Loucy (cell line): ENCODE data around the gene SCD5.

ENCODE experiments used
- H2AFZ ChIP-seq: fragments of 200-600 bp; sonication (generic); 2 replicates; pipeline ENCODE4 v1.6.0; 2016; ENCODE audit warnings: antibody characterized with exemption, mild to moderate bottlenecking, low read length, moderate library complexity
- H3F3A ChIP-seq: fragments of 200-600 bp; 2 replicates; pipeline ENCODE4 v1.6.0; 2016; ENCODE audit warnings: antibody characterized with exemption, low read depth, mild to moderate bottlenecking
- H3K27me3 ChIP-seq: fragments of 200-600 bp; sonication (generic); 2 replicates; pipeline ENCODE4 v1.6.1; 2014; ENCODE audit warnings: low read length, mild to moderate bottlenecking; ENCODE audit not compliant: insufficient read depth, poor library complexity, severe bottlenecking
- H3K36me3 ChIP-seq: fragments of 200-600 bp; sonication (generic); 2 replicates; pipeline ENCODE4 v1.6.1; 2016; ENCODE audit warnings: low read length; ENCODE audit not compliant: insufficient read depth
- H3K4me1 ChIP-seq: fragments of 200-600 bp; sonication (generic); 2 replicates; pipeline ENCODE4 v1.5.1; 2014; ENCODE audit warnings: low read length, mild to moderate bottlenecking; ENCODE audit not compliant: insufficient read depth, poor library complexity, severe bottlenecking
- H3K4me2 ChIP-seq: fragments of 200-600 bp; sonication (generic); 2 replicates; pipeline ENCODE4 v1.6.0; 2014; ENCODE audit warnings: antibody characterized with exemption, low read length, low read depth, mild to moderate bottlenecking; ENCODE audit not compliant: poor library complexity, severe bottlenecking
- H3K4me3 ChIP-seq: fragments of 200-600 bp; sonication (generic); 2 replicates; pipeline ENCODE4 v1.5.1; 2014; ENCODE audit warnings: low read length, mild to moderate bottlenecking, mixed read lengths; ENCODE audit not compliant: poor library complexity, severe bottlenecking
- H3K79me2 ChIP-seq: fragments of 200-600 bp; sonication (generic); 2 replicates; pipeline ENCODE4 v1.6.1; 2014; ENCODE audit warnings: low read length; ENCODE audit not compliant: insufficient read depth
- H3K9ac ChIP-seq: fragments of 200-600 bp; sonication (generic); 2 replicates; pipeline ENCODE4 v1.6.0; 2014; ENCODE audit warnings: mild to moderate bottlenecking, low read depth, low read length, moderate library complexity; ENCODE audit not compliant: poor library complexity, severe bottlenecking
- H3K9me2 ChIP-seq: fragments of 200-600 bp; sonication (generic); replicated peaks from 2 replicates; pipeline ENCODE4 v1.6.1; 2016; ENCODE audit warnings: low read depth, low read length, mixed read lengths
- H3K9me3 ChIP-seq: fragments of 200-600 bp; sonication (generic); 2 replicates; pipeline ENCODE4 v1.6.1; 2014; ENCODE audit warnings: mild to moderate bottlenecking, antibody characterized with exemption, low read length, low read depth; ENCODE audit not compliant: insufficient read depth
- H4K20me1 ChIP-seq: fragments of 200-600 bp; sonication (generic); 2 replicates; pipeline ENCODE4 v1.6.0; 2014; ENCODE audit warnings: antibody characterized with exemption, low read length, mild to moderate bottlenecking; ENCODE audit not compliant: insufficient read depth, poor library complexity, severe bottlenecking
- EZH2phosphoT487 ChIP-seq: fragments of 200-600 bp; IDR thresholded peaks from 2 replicates; pipeline ENCODE4 v1.6.1; 2018; ENCODE audit warnings: antibody characterized with exemption, mild to moderate bottlenecking, moderate library complexity, borderline replicate concordance
- TF ChIP-seq, protein P1 (sequence below): fragments of 200-600 bp; sonication (generic); conservative IDR thresholded peaks from 2 replicates; pipeline ENCODE4 v1.5.1; 2014; ENCODE audit warnings: mild to moderate bottlenecking, antibody characterized with exemption, low read length

Gene SCD5

DNA sequence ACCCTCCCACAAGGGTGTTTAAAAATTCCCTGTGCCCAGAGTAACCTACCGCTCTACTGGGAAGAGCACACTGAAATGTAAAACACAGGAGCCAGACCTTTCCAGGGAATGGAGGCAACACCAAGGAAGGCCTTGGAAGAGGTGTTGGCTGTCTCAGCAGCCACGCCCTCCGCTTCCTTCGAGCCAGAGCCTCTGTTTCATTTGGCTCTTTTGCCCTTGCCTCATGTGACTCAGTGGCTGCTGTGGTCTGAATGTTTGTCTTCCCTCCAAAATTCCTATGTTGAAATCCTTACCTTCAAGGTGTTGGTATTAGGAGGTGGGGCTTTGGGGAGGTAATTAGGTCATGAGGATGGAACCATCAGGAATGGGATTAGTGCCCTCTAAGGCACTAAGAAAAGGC is 11.3 kb downstream of the SCD5 start:
- no peak overlapping the region for H3K4me2 ChIP-seq
- no peaks in the 10 kb centered on the region for H3K9me3 ChIP-seq
- TF ChIP-seq, protein P1, sequence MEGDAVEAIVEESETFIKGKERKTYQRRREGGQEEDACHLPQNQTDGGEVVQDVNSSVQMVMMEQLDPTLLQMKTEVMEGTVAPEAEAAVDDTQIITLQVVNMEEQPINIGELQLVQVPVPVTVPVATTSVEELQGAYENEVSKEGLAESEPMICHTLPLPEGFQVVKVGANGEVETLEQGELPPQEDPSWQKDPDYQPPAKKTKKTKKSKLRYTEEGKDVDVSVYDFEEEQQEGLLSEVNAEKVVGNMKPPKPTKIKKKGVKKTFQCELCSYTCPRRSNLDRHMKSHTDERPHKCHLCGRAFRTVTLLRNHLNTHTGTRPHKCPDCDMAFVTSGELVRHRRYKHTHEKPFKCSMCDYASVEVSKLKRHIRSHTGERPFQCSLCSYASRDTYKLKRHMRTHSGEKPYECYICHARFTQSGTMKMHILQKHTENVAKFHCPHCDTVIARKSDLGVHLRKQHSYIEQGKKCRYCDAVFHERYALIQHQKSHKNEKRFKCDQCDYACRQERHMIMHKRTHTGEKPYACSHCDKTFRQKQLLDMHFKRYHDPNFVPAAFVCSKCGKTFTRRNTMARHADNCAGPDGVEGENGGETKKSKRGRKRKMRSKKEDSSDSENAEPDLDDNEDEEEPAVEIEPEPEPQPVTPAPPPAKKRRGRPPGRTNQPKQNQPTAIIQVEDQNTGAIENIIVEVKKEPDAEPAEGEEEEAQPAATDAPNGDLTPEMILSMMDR = no peak
- no peak for TF ChIP-seq EZH2phosphoT487
- H3F3A ChIP-seq = no peaks in the 10 kb centered on the region
- H2AFZ ChIP-seq = no peak overlapping the region
- no peaks in the 10 kb centered on the region for H4K20me1 ChIP-seq
- no peaks in the 10 kb centered on the region for H3K27me3 ChIP-seq
- H3K79me2 ChIP-seq = peaks cover 76% of the 10 kb centered on the region
- H3K36me3 ChIP-seq = no peaks in the 10 kb centered on the region
- no peak overlapping the region for H3K9ac ChIP-seq
- H3K4me1 ChIP-seq = peaks cover 27% of the 10 kb centered on the region
- no peak overlapping the region for H3K4me3 ChIP-seq
- H3K9me2 ChIP-seq = no peaks in the 10 kb centered on the region

DNA sequence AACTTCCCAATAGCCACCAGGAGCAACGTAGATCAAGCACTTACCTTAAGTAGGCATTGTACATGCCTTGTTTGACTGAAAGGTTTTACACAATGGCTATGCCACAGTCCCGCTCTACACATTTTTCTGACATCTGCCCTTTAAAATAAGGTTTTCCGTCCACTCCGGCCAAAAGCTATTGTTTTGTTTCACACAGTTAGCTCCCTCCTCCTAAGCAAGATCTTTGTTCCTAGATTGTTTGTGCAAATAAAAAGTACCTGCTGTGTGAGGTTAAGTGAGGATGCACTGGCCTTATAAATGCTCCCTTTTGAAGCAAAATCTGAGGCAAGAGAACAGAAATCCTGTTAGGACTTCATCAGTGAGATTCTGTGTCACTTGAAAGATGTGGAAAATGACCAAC is 11.8 kb downstream of the SCD5 start:
- H3K9ac ChIP-seq = no peak overlapping the region
- H3K36me3 ChIP-seq = no peaks in the 10 kb centered on the region
- no peak for TF ChIP-seq EZH2phosphoT487
- TF ChIP-seq, protein P1 = no peak
- H3K9me3 ChIP-seq = no peaks in the 10 kb centered on the region
- H3K4me3 ChIP-seq = no peak overlapping the region
- no peaks in the 10 kb centered on the region for H4K20me1 ChIP-seq
- no peaks in the 10 kb centered on the region for H3K27me3 ChIP-seq
- H3F3A ChIP-seq = no peaks in the 10 kb centered on the region
- H3K4me2 ChIP-seq = no peak overlapping the region
- peaks cover 77% of the 10 kb centered on the region for H3K79me2 ChIP-seq
- H3K4me1 ChIP-seq = peaks cover 32% of the 10 kb centered on the region
- no peaks in the 10 kb centered on the region for H3K9me2 ChIP-seq
- no peak overlapping the region for H2AFZ ChIP-seq

DNA sequence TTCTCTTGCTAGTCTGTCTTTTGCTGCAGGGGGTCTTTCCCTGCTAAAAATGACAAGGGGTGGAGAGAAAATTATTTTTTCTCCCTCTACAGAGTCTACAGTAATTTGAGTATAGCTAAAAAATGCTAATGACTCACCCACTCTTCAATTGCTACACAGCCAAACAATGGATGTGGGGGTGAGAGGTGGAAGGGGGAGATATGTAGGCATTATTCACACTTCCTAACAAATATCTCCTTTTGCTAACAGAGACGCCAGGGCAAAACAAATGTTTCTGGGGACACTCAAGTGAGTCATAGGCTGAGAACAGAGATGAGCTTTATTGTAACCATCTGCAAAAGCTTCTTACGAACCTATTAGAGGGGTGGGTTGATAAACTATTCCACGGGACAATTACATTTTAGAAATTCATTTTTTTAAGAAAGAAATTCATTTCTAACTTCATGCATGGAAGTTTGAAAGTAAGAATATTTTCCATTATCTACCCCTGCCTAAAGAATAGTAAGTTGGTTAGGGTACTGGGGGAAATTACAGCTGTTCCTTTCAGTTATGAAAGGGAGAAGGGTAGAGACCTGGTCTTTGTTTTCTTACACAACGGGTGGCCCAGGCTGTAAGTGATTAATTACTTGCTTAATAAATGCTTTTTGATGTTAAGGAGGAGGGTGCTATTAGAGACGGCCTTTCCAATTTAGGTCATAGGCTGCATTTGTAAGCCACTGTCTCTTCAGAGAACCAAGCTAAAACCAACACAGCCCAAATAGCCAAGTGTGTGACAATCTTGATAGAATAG is 12.8 kb downstream of the SCD5 start:
- TF ChIP-seq, protein P1 = no peak
- no peak for TF ChIP-seq EZH2phosphoT487
- peaks cover 42% of the 10 kb centered on the region for H3K4me1 ChIP-seq
- H3K4me3 ChIP-seq = peak overlapping the region; percentile 32
- H3K27me3 ChIP-seq = no peaks in the 10 kb centered on the region
- no peaks in the 10 kb centered on the region for H4K20me1 ChIP-seq
- H3K79me2 ChIP-seq = peaks cover 80% of the 10 kb centered on the region
- no peaks in the 10 kb centered on the region for H3K9me2 ChIP-seq
- peak overlapping the region; percentile 34 for H3K4me2 ChIP-seq
- H2AFZ ChIP-seq = no peak overlapping the region
- no peaks in the 10 kb centered on the region for H3F3A ChIP-seq
- no peaks in the 10 kb centered on the region for H3K9me3 ChIP-seq
- no peaks in the 10 kb centered on the region for H3K36me3 ChIP-seq
- H3K9ac ChIP-seq = no peak overlapping the region
